Retinal pigment epithelial cell (primary cell): Measurements from ENCODE around the gene SSBP1.

Experiments
- DNase-seq: peaks from one replicate; pipeline ENCODE4 v3.0.0-alpha.2; 2010; ENCODE audit warnings: low read depth
- H3K4me3 ChIP-seq: 2 replicates; pipeline ENCODE4 v1.5.1; 2011; ENCODE audit warnings: mild to moderate bottlenecking, low read length, control low read depth, moderate library complexity
- TF ChIP-seq, protein P1 (sequence below): conservative IDR thresholded peaks from 2 replicates; pipeline ENCODE4 v1.5.1; 2011; ENCODE audit warnings: low read depth, low read length, control low read depth, inconsistent platforms

The SSBP1 gene

DNA sequence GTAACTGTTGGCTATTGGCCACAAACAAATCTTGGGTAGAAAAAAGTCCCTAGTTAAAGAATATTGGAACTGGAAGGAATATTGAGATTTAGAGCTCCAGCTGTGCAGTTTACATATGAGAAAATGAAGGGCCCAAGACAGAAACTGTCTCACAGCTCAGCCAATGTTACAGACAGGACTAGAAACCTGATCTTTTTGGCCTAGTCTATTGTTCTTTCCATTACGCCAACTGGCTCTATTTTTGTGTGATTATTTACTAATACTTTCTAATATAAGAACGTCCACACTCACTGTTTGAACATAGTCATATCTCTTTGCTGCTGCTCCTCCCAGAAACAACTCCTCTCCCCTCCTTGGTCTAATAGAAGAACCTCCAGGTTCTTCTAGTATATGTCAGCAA is 28.8 kb upstream of the SSBP1 start:
- TF ChIP-seq, protein P1, sequence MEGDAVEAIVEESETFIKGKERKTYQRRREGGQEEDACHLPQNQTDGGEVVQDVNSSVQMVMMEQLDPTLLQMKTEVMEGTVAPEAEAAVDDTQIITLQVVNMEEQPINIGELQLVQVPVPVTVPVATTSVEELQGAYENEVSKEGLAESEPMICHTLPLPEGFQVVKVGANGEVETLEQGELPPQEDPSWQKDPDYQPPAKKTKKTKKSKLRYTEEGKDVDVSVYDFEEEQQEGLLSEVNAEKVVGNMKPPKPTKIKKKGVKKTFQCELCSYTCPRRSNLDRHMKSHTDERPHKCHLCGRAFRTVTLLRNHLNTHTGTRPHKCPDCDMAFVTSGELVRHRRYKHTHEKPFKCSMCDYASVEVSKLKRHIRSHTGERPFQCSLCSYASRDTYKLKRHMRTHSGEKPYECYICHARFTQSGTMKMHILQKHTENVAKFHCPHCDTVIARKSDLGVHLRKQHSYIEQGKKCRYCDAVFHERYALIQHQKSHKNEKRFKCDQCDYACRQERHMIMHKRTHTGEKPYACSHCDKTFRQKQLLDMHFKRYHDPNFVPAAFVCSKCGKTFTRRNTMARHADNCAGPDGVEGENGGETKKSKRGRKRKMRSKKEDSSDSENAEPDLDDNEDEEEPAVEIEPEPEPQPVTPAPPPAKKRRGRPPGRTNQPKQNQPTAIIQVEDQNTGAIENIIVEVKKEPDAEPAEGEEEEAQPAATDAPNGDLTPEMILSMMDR: no peak

DNA sequence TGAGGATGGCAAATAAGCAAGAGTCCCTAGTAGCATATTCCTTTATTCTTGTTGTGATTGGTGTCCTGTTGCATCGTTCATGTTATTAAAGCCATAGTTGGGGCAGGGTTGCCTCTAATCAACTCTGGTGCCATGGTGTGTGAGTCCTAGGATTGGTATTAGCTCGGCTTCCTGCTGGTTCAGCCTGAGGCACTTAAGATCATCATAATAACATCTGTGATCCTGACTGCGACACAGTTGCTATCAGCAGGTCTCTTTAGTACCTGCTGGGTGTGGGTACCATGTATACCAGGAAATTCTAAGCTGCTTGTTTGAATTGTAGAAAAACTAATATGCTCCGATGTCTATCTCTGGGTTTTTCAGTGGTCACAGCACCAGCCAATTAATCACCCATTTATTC is 28.4 kb upstream of the SSBP1 start:
- no peak overlapping the region for H3K4me3 ChIP-seq
- no peak for DNase-seq
- TF ChIP-seq, protein P1: no peak

More for the DNA sequence above, 28.8 kb upstream of the SSBP1 start:
- no peak overlapping the region for H3K4me3 ChIP-seq
- no peak for DNase-seq

DNA sequence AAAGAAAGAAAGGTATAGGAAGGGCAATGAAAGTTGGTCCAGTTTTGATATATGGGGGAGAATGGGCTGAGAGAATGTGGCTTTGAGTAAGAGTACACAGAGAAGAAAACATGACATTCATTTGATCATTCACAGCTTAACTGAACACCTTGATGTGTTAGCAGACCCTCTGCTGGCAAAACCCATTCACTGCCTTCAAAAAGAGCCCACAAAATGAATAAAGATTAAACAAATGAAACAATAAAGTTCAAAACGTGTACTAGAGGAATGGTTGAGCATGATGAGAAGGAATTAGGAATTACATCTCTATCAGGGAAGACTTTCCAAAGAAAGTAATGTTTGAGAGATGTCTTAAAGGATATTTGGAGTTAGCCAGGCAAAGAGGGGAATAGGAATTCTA is 27.9 kb upstream of the SSBP1 start:
- H3K4me3 ChIP-seq: no peak overlapping the region
- TF ChIP-seq, protein P1: peak; percentile 15
- no peak for DNase-seq

DNA sequence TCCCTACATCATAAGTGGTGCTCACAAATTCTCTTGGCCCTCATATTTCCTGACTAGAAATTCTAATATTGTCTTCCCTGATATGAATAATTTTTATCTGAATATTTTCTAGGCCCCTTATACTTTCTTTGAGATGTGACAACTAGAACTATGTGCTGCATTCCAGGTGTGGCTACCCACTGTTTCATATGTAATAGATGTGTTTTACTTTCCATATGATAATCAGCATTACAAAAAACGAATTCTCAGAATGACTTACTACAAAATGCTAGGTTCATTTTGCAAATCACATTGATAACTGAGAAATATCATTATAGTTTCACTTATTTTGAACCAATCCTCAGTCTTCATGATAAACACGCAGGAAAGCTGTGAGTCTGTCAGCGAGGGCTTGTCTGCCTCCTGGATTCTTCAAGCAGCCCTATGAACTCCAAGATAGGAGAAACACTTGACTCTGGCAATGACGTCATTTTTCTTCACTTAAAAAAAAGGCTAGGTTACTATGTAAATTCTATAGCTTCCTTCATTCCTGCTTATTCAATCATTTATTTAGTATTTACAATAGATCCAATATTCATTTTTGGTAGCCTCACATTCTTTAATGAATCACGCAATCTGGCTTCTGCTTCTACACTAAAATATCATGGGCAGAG is 25.4 kb upstream of the SSBP1 start:
- TF ChIP-seq, protein P1: no peak

DNA sequence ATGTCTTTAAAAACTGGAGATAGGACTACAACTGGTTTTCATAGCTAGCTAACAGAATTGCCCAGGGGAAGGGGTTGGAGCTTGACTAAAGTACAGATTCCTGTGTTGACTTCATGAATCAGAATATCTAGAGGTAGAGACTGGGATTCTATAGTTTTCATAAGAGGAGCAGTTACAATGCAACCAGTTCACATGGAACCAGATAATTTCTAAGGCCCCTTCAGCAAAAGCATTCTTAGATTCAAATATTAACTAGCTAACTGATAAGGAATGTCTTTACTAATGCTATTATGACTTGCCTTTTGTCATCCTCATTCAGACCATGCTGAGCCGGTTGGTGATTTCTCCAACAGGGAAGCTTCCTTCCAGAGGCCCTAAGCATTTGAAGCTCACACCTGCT is 24.3 kb upstream of the SSBP1 start:
- TF ChIP-seq, protein P1: no peak
- DNase-seq: no peak
- H3K4me3 ChIP-seq: no peak overlapping the region

More for the DNA sequence above, 25.4 kb upstream of the SSBP1 start:
- DNase-seq: no peak
- no peak overlapping the region for H3K4me3 ChIP-seq

DNA sequence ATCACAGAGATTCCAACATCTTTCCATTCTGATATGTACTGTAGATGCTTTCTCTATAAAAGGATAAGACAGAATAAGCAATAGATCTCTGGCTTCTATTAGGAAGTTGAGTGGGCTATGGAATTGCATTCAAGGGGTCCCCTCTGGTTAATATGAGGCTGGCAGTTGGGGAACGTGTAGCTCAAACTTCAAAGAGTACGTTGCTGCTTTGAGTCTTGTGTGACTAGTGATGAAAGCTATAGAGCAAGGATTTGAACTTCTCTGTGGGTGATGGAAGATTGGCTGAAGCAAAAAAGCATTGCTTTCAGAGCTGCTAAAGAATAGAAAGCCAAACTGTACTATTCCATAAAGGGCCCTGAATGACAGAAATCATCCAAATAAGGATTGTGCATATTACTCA is 23.6 kb upstream of the SSBP1 start:
- no peak overlapping the region for H3K4me3 ChIP-seq
- DNase-seq: no peak
- TF ChIP-seq, protein P1: no peak

DNA sequence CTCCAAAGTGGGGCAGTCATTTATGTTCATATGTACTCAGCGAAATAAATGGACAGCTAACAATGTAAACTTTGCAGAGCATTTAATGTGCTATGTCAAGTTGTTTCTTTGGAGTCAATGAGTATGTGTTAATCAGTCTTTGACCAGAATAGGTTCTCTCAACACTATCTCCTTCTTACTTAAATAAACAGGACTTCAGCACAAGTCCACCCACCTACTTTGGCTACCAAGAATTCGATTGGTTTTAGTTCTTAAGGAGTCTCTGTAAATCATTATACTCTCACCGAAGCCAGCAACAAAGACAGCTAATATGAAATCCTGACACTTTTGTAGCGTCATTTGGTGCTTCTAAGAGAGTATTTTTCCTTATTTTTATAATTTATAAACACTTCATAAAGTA is 23.1 kb upstream of the SSBP1 start:
- TF ChIP-seq, protein P1: no peak

More for the DNA sequence above, 23.1 kb upstream of the SSBP1 start:
- no peak for DNase-seq
- no peak overlapping the region for H3K4me3 ChIP-seq
